Ovary (tissue), 10 donors: ENCODE measurements around the gene GPR137C. TPM values are rescaled to one million over a fixed set of nuclear protein-coding genes. Genes with fewer than 3 reads are reported as not detected.
A peak's percentile ranks its signal among the peaks of the same experiment; 100 is the strongest.

Experiments used
- DNase-seq, 5 donors: peaks; one replicate each; pipeline ENCODE4 v3.0.0-alpha.2; 2019 to 2020
- H3K27ac ChIP-seq, 2 donors: fragments of 200-600 bp; one replicate each; pipeline versions ENCODE4 v1.5.1 to v1.8.0; 2019 to 2022
- H3K27me3 ChIP-seq: fragments of 200-600 bp; one replicate; pipeline ENCODE4 v1.8.0; 2022
- H3K36me3 ChIP-seq: fragments of 200-600 bp; sonication (generic); one replicate; pipeline ENCODE4 v1.5.1; 2019
- H3K4me1 ChIP-seq: one replicate; pipeline ENCODE4 v1.8.1; 2013; ENCODE audit warnings: mild to moderate bottlenecking, moderate library complexity; ENCODE audit not compliant: insufficient read depth
- H3K4me3 ChIP-seq: fragments of 200-600 bp; sonication (generic); one replicate; pipeline ENCODE4 v1.5.1; 2017
- H3K9me3 ChIP-seq, 2 donors: fragments of 200-600 bp in 1 of 2; sonication (generic) in 1 of 2; one replicate each; pipeline versions ENCODE4 v1.5.1 to v1.8.1; 2013 to 2019; ENCODE audit warnings: mild to moderate bottlenecking in 1 of 2, moderate library complexity in 1 of 2
- CTCF ChIP-seq, 3 donors: fragments of 450-650 bp in 2 of 3; fragments of 200-600 bp in 1 of 3; IDR thresholded peaks; one replicate each; pipeline versions ENCODE4 v1.5.1 to v1.8.0; 2016 to 2022; ENCODE audit warnings: antibody characterized with exemption in 3 of 3, mild to moderate bottlenecking in 1 of 3
- EP300 ChIP-seq: sonication (generic); formaldehyde crosslinking; IDR thresholded peaks from one replicate; pipeline ENCODE4 v1.6.1; 2017; ENCODE audit warnings: antibody characterized with exemption
- POLR2A ChIP-seq: fragments of 450-650 bp; IDR thresholded peaks from one replicate; pipeline ENCODE4 v1.6.1; 2017; ENCODE audit warnings: antibody characterized with exemption, mild to moderate bottlenecking, moderate library complexity
- WGBS, 3 donors: extraction: QIAGEN DNeasy Blood & Tissue Kit in 1 of 3; methylation state at CpG; one replicate each; pipeline versions ENCODE4 v1.1.5 to v1.1.7; 2013 to 2017; 5-methylcytosine and 5-hydroxymethylcytosine counted together
- intact Hi-C, 4 donors: fragments of 100-400 bp; cut with DNase I; formaldehyde crosslinking; loops; one replicate each; pipeline versions ENCODE4 v1.11.0 to v1.15.1; 2022 to 2023
- long read RNA-seq, 3 donors: library from polyadenylated mRNA in 2 of 3; unstranded in 2 of 3; transcript quantifications; one replicate each; pipeline ENCODE4 v2.0.0 and lab custom pipeline, GENCODE V29; 2021 to 2026
- polyA plus RNA-seq, 2 donors: library from polyadenylated mRNA; stranded (reverse); fragments of 200-250 nt in 1 of 2; fragments of 350-450 nt in 1 of 2; fragmentation: Illumina TruSeq in 1 of 2; extraction: RNeasy Lipid Tissue Mini Kit (QIAGEN cat#74804) in 1 of 2; gene quantifications; one replicate each; pipeline ENCODE4 v1.2.3, GENCODE V29; 2013 to 2014
- total RNA-seq, 7 donors: library from RNA; depleted of rRNA in 2 of 7; stranded (reverse); fragments of >200 nt in 2 of 7; fragmentation: NEBNext Ultra II Directional in 3 of 7; extraction: Animal tissue kit (Norgen Biotek cat#: 25700) in 3 of 7; gene quantifications; one replicate each; pipeline versions ENCODE4 v1.1.0 to v1.2.4, GENCODE V29; 2016 to 2023
- donor health status: DM: no; HTN: no; CAD: no; lungs with moderate emphysema.
- donor health status: DM: no; HTN: no; CAD: no.
- donor health status: Bipolar disorder and iron deficiency.
- donor health status: DM: yes; HTN: yes; CAD: no.
- donor health status: DM: no; HTN: no; CAD: no.
- donor health status: DM: yes; HTN: yes; CAD: no.

The GPR137C gene
- total RNA-seq (under 1 TPM; 0.43 to 0.69 (median 0.48) TPM), polyA plus RNA-seq (1 to 10 TPM in 1 of 2 donors, under 1 TPM in 1; 0.75 to 1.0 TPM)
- long read RNA-seq, donor 1, result 0 reads
- long read RNA-seq, donor 2, partial matches to known transcripts, result 0 of 3 reads
- long read RNA-seq, donor 2, other reads (novel, unspliced or antisense), result 0 of 3 reads
- long read RNA-seq, donor 3, partial matches to known transcripts, result 0 of 3 reads
- long read RNA-seq, donor 3, other reads (novel, unspliced or antisense), result 0 of 3 reads

- H3K27me3 ChIP-seq, result no peaks in the 10 kb centered on the region
- no peaks in the 10 kb centered on the region for H3K9me3 ChIP-seq
- intact Hi-C loops, result no loop called here
- peak within 1 kb of the TSS; percentile 69 for H3K4me3 ChIP-seq
- DNase-seq, result peak; percentile 99 to 100 (median 100)
- TF ChIP-seq CTCF (IDR thresholded peaks at IDR 0.05) (peak in 1 of 3 donors; percentile 9), EP300 (no peak), POLR2A (peak; percentile 80)
- H3K27ac ChIP-seq, result peak within 1 kb of the TSS; percentile 78 to 87
- no peaks in the 10 kb centered on the region for H3K36me3 ChIP-seq
- 0 to 1% (median 1%) methylated on average over 73 to 81 of the region's 81 CpGs for WGBS, 3 donors
- H3K4me1 ChIP-seq, result no peaks in the 10 kb centered on the region
Measured at GRCh38 chr14:52552063-52552988, at the start of gene GPR137C, which contains the start of gene TXNDC16. TSS of gene GPR137C (plus strand) at chr14:52552836. CDS start at chr14:52553148, 312 bp downstream. TSS of gene TXNDC16 (minus strand) at chr14:52552505. CDS start at chr14:52543557, 8,948 bp downstream.

- WGBS, 3 donors, result 83 to 96% (median 91%) methylated on average over 1 of the region's 1 CpG
- no peak for TF ChIP-seq EP300
- TF ChIP-seq POLR2A, result no peak
Measured at GRCh38 chr14:52513249-52513648, 39.4 kb upstream of the GPR137C start.

GRCh38 chr14:52514046-52514811 lies 38.4 kb upstream of the GPR137C start:
- no peaks in the 10 kb centered on the region for H3K9me3 ChIP-seq
- no peaks in the 10 kb centered on the region for H3K4me1 ChIP-seq
- intact Hi-C loops, result no loop called here
- no peak overlapping the region for H3K27ac ChIP-seq
- no peaks in the 10 kb centered on the region for H3K27me3 ChIP-seq
- no peak for DNase-seq
- 87 to 97% (median 87%) methylated on average over 4 of the region's 4 CpGs for WGBS, 3 donors
- no peak overlapping the region for H3K4me3 ChIP-seq
- TF ChIP-seq CTCF (IDR thresholded peaks at IDR 0.05), result no peak
- no peak for TF ChIP-seq EP300
- no peak for TF ChIP-seq POLR2A
- no peaks in the 10 kb centered on the region for H3K36me3 ChIP-seq

More at GRCh38 chr14:52513249-52513648, 39.4 kb upstream of the GPR137C start:
- intact Hi-C loops, result no loop called here
- Histone ChIP-seq H3K4me1 (no peaks in the 10 kb centered on the region), H3K27ac (no peak overlapping the region), H3K36me3 (no peaks in the 10 kb centered on the region), H3K9me3 (no peaks in the 10 kb centered on the region), H3K4me3 (no peak overlapping the region), H3K27me3 (no peaks in the 10 kb centered on the region)
- DNase-seq, result no peak

GRCh38 chr14:52522033-52522432 lies 30.6 kb upstream of the GPR137C start:
- 48 to 66% (median 55%) methylated on average over 1 of the region's 1 CpG for WGBS, 3 donors
- no peak for DNase-seq
- H3K4me1 ChIP-seq, result no peaks in the 10 kb centered on the region
- H3K4me3 ChIP-seq, result no peak overlapping the region
- H3K9me3 ChIP-seq, result no peaks in the 10 kb centered on the region
- intact Hi-C loops, result no loop called here
- H3K27ac ChIP-seq, result no peak overlapping the region
- no peaks in the 10 kb centered on the region for H3K27me3 ChIP-seq
- TF ChIP-seq POLR2A (no peak), EP300 (no peak), CTCF (IDR thresholded peaks at IDR 0.05) (no peak)
- H3K36me3 ChIP-seq, result no peaks in the 10 kb centered on the region
